Right kidney (tissue), 1 donor: Measurements from ENCODE around the gene OTULIN.

Source experiments
- DNase-seq: peaks from one replicate; pipeline ENCODE4 v3.0.0-alpha.2; 2016

The OTULIN gene

GRCh38 chr5:14696851-14697250 is 32.3 kb downstream of the OTULIN start:
- no peak for DNase-seq

GRCh38 chr5:14698495-14698894 is 34.0 kb downstream of the OTULIN start:
- no peak for DNase-seq

- no peak for DNase-seq
Observed at GRCh38 chr5:14699159-14699558, 34.6 kb downstream of the OTULIN start.

- no peak for DNase-seq
Observed at GRCh38 chr5:14699807-14700400, 35.4 kb downstream of the OTULIN start.

- no peak for DNase-seq
Observed at GRCh38 chr5:14700478-14701436, 36.2 kb downstream of the OTULIN start.

GRCh38 chr5:14701556-14701955 is 37.0 kb downstream of the OTULIN start:
- DNase-seq: no peak

- no peak for DNase-seq
Observed at GRCh38 chr5:14702238-14702839, 37.8 kb downstream of the OTULIN start.

GRCh38 chr5:14705556-14705955 is 41.0 kb downstream of the OTULIN start:
- DNase-seq: no peak

- no peak for DNase-seq
Observed at GRCh38 chr5:14706615-14707021, 42.1 kb downstream of the OTULIN start.

GRCh38 chr5:14707811-14708390 is 43.4 kb downstream of the OTULIN start:
- no peak for DNase-seq

- DNase-seq: no peak
Observed at GRCh38 chr5:14708551-14708950, 44.0 kb downstream of the OTULIN start.

GRCh38 chr5:14710313-14710994 is 45.9 kb downstream of the OTULIN start:
- DNase-seq: no peak

GRCh38 chr5:14712131-14712530 is 47.6 kb downstream of the OTULIN start:
- DNase-seq: no peak

GRCh38 chr5:14712666-14713065 is 48.1 kb downstream of the OTULIN start:
- no peak for DNase-seq

- DNase-seq: no peak
Observed at GRCh38 chr5:14713476-14714390, 49.2 kb downstream of the OTULIN start.

- DNase-seq: no peak
Observed at GRCh38 chr5:14714706-14715105, 50.2 kb downstream of the OTULIN start.

GRCh38 chr5:14715481-14715880 is 51.0 kb downstream of the OTULIN start:
- no peak for DNase-seq

- DNase-seq: no peak
Observed at GRCh38 chr5:14716755-14717752, 52.5 kb downstream of the OTULIN start.

GRCh38 chr5:14718778-14719177 is 54.3 kb downstream of the OTULIN start:
- DNase-seq: no peak
